ENCODE results near the gene RSPH6A. TPM values are rescaled to one million over a fixed set of nuclear protein-coding genes. Genes with fewer than 3 reads are reported as not detected.
A peak's percentile ranks its signal among the peaks of the same experiment; 100 is the strongest.

Gene RSPH6A
- total and polyA plus RNA-seq, 10 of the 15 experiments (the other 5 are each of a cell fraction or from before 2014, with no cell fraction given), result 0.03 to 0.41 (median 0.22) TPM; not detected in 4

DNA sequence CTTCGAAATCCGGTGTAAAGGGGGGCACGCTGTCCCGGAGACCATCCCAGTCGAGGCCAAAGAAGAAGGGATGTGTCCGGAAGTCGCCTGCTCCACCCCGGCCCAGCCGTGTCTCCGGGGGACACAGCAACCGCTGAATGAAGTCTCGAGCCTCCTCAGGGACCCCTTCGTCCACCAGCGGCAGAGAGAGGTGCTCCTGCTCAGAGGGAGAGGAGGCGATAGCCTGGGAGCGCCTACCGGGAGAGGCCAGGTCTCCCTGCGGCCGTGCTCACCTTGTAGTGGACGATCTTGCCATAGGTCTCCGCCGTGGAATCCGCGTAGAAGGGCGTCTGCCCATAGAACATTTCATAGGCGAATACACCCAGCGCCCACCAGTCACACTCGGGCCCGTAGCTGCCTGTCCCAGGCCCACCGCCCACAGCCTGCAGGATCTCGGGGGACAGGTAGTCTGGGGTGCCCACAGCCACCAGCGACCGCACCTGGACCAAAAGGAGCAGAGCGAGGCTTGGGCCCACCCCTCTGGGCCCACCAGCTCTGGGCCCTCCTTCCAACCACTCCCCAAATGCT lies 37.6 kb downstream of the RSPH6A start:
- Histone ChIP-seq H4K20me1 (ENCODE audit: control insufficient read depth, insufficient read depth) (no peaks in the 10 kb centered on the region), H3K79me2 (ENCODE audit: control insufficient read depth, insufficient read depth, low read length) (no peaks in the 10 kb centered on the region), H3K4me2 (ENCODE audit: control insufficient read depth, insufficient read depth) (no peak overlapping the region), H3K4me1 (ENCODE audit: control insufficient read depth, insufficient read depth, low read length) (peaks cover 11% of the 10 kb centered on the region), H3K9me3 (replicated peaks; ENCODE audit: control insufficient read depth, insufficient read depth, low read length) (no peaks in the 10 kb centered on the region), H2AFZ (ENCODE audit: control insufficient read depth, low read depth, low read length) (no peak overlapping the region), H3K36me3 (ENCODE audit: control insufficient read depth in 2 of 2, insufficient read depth in 2 of 2, low read length in 1 of 2) (no peaks in the 10 kb centered on the region), H3K9ac (ENCODE audit: control insufficient read depth, insufficient read depth, low read length) (no peak overlapping the region), H3K27me3 (replicated peaks in 1 of 2; ENCODE audit: control insufficient read depth in 2 of 2, insufficient read depth in 2 of 2, low read length in 1 of 2) (no peaks in the 10 kb centered on the region), H3K27ac (ENCODE audit: control insufficient read depth, insufficient read depth) (no peak overlapping the region), H3K4me3 (no peak overlapping the region)
- FAIRE-seq, result no peak
- ATAC-seq, result no peak
- ChIA-PET SMC1A (ENCODE audit: uncharacterized antibody, unreplicated experiment) (no interaction called here), RAD21 (ENCODE audit: unreplicated experiment) (no interaction called here), CTCF (no interaction called here), POLR2A (no interaction called here)
- in situ Hi-C loops (cut with MboI) (no loop called here), intact Hi-C loops (cut with micrococcal nuclease; ENCODE audit: unreplicated experiment) (no loop called here)
- WGBS (ENCODE audit: insufficient coverage, insufficient replicate concordance, low lambda C conversion rate, missing lambda C conversion rate), result 97% methylated on average over 34 of the region's 34 CpGs
- DNase-seq (ENCODE audit: low read depth, low spot score), result no peak
- no peak for TF ChIP-seq NBN (IDR thresholded peaks at IDR 0.05)
- TF ChIP-seq RUNX3 (IDR thresholded peaks at IDR 0.05; ENCODE audit: low read length), result no peak
- no peak for TF ChIP-seq EP300 (IDR thresholded peaks at IDR 0.05; ENCODE audit: borderline replicate concordance in 1 of 2, control insufficient read depth in 1 of 2, low read depth in 2 of 2, low read length in 2 of 2)
- no peak for TF ChIP-seq ZNF274 (IDR thresholded peaks at IDR 0.05; ENCODE audit: insufficient read depth, insufficient read length)
- TF ChIP-seq ZNF24 (IDR thresholded peaks at IDR 0.05), result no peak
- no peak for TF ChIP-seq HCFC1 (IDR thresholded peaks at IDR 0.05; ENCODE audit: low read length)
- TF ChIP-seq, protein P1, sequence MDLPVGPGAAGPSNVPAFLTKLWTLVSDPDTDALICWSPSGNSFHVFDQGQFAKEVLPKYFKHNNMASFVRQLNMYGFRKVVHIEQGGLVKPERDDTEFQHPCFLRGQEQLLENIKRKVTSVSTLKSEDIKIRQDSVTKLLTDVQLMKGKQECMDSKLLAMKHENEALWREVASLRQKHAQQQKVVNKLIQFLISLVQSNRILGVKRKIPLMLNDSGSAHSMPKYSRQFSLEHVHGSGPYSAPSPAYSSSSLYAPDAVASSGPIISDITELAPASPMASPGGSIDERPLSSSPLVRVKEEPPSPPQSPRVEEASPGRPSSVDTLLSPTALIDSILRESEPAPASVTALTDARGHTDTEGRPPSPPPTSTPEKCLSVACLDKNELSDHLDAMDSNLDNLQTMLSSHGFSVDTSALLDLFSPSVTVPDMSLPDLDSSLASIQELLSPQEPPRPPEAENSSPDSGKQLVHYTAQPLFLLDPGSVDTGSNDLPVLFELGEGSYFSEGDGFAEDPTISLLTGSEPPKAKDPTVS (IDR thresholded peaks at IDR 0.05; ENCODE audit: low read depth, low read length), result no peak
- no TSS peak for BruUV-seq (replicated peaks)

DNA sequence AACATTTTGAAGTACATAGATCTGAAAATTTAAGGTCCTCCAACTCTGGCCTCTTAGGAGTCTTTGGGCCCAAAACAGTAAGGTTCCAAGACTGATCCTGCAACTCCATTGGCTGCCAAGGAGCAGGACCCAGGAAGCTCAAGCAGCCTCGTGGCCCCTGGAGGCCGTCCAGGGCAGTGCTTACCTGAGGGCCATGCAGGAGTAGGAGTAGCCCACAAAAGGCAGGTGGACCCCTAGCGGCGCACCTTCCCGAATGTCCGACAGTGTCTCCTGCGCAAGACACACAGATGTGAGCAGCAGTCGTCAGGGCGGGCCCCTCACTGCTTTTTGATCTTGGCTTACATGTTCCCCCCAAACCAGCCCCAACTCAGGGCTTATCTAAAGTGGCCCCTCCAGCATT lies 40.3 kb downstream of the RSPH6A start:
- SMC1A ChIA-PET (ENCODE audit: uncharacterized antibody, unreplicated experiment), result no interaction called here
- Histone ChIP-seq H3K27me3 (replicated peaks in 1 of 2; ENCODE audit: control insufficient read depth in 2 of 2, insufficient read depth in 2 of 2, low read length in 1 of 2) (no peaks in the 10 kb centered on the region), H2AFZ (ENCODE audit: control insufficient read depth, low read depth, low read length) (no peak overlapping the region), H3K4me1 (ENCODE audit: control insufficient read depth, insufficient read depth, low read length) (peaks cover 9% of the 10 kb centered on the region), H3K9me3 (replicated peaks; ENCODE audit: control insufficient read depth, insufficient read depth, low read length) (no peaks in the 10 kb centered on the region), H3K36me3 (ENCODE audit: control insufficient read depth in 2 of 2, insufficient read depth in 2 of 2, low read length in 1 of 2) (no peaks in the 10 kb centered on the region), H3K9ac (ENCODE audit: control insufficient read depth, insufficient read depth, low read length) (no peak overlapping the region), H3K27ac (ENCODE audit: control insufficient read depth, insufficient read depth) (no peak overlapping the region), H3K4me3 (no peak overlapping the region), H3K4me2 (ENCODE audit: control insufficient read depth, insufficient read depth) (no peak overlapping the region), H4K20me1 (ENCODE audit: control insufficient read depth, insufficient read depth) (no peaks in the 10 kb centered on the region), H3K79me2 (ENCODE audit: control insufficient read depth, insufficient read depth, low read length) (no peaks in the 10 kb centered on the region)
- CTCF ChIA-PET, result no interaction called here
- intact Hi-C loops (cut with micrococcal nuclease; ENCODE audit: unreplicated experiment), result no loop called here
- TF ChIP-seq YY1 (IDR thresholded peaks at IDR 0.05; ENCODE audit: low read depth, low read length) (no peak), POLR2A (IDR thresholded peaks at IDR 0.05; ENCODE audit: low read depth, low read length) (peak; percentile 45)
- POLR2A ChIA-PET, result interaction anchor here (0.5 kb wide), 1 partner anchor 58 kb away, joined by 6 read pairs; no protein-coding TSS in a partner anchor
- WGBS (ENCODE audit: insufficient coverage, insufficient replicate concordance, low lambda C conversion rate, missing lambda C conversion rate), result 93% methylated on average over 9 of the region's 9 CpGs
- ATAC-seq, result no peak
- DNase-seq (ENCODE audit: low read depth, low spot score), result no peak
- no peak for FAIRE-seq
- RAD21 ChIA-PET (ENCODE audit: unreplicated experiment), result no interaction called here
- in situ Hi-C loops (cut with MboI), result no loop called here
- no TSS peak for BruUV-seq (replicated peaks)
